Lower lobe of right lung (tissue), 2 donors: Measurements from ENCODE around the gene ZNF558. TPM values are rescaled to one million over a fixed set of nuclear protein-coding genes. Genes with fewer than 3 reads are reported as not detected.

Source experiments
- ATAC-seq, 2 donors: fragments of 200-7000 bp; cut with Tn5 transposase; one replicate each; pipeline ENCODE4 v1.9.1; 2020 to 2022; ENCODE audit warnings: mild to moderate bottlenecking in 2 of 2, moderate library complexity in 2 of 2
- DNase-seq: peaks from one replicate; pipeline ENCODE4 v3.0.0-alpha.2; 2020
- H3K27ac ChIP-seq: fragments of 200-600 bp; one replicate; pipeline ENCODE4 v1.8.0; 2022
- H3K27me3 ChIP-seq: fragments of 200-600 bp; one replicate; pipeline ENCODE4 v1.8.0; 2022; ENCODE audit warnings: low read depth
- H3K36me3 ChIP-seq: fragments of 200-600 bp; one replicate; pipeline ENCODE4 v1.8.0; 2022; ENCODE audit warnings: mild to moderate bottlenecking
- H3K4me1 ChIP-seq: fragments of 200-600 bp; one replicate; pipeline ENCODE4 v1.8.0; 2022
- H3K4me3 ChIP-seq: fragments of 200-600 bp; one replicate; pipeline ENCODE4 v1.8.0; 2022; ENCODE audit warnings: mild to moderate bottlenecking
- H3K9me3 ChIP-seq: fragments of 200-600 bp; one replicate; pipeline ENCODE4 v1.8.0; 2022
- intact Hi-C: fragments of 100-400 bp; cut with DNase I; formaldehyde crosslinking; loops from one replicate; pipeline ENCODE4 v1.11.0; 2022
- total RNA-seq: library from RNA; stranded (reverse); fragmentation: NEBNext Ultra II Directional; extraction: Animal tissue kit (Norgen Biotek cat#: 25700); gene quantifications from one replicate; pipeline ENCODE4 v1.2.1, GENCODE V29; 2021
- TF ChIP-seq, protein P1 (sequence below): fragments of 200-600 bp; IDR thresholded peaks from one replicate; pipeline ENCODE4 v1.8.0; 2022; ENCODE audit warnings: antibody characterized with exemption, mild to moderate bottlenecking
- donor health status: DM: no; HTN: yes; CAD: no; lungs with severe emphysema.

ZNF558 gene
- total RNA-seq, 1 donor from 2014 or later, result 23.1 TPM

DNA sequence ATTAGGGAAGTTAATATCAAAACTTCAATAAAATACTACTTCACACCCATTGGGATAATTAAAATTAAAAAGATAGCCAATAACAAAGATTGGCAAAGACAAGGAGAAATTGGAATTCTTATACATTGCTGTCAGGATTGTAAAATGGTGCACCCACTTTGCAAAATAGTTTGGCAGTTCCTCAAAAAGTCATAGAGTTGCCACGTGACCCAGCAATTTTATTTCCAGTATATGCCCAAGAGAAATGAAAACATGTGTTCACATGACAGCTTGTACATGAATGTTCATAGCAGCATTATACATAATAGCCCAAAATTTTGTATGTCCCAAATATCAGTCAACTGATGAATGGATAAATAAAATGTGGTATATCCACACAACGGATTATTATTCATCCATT, 3.3 kb upstream of the ZNF558 start:
- Histone ChIP-seq H3K27me3 (no peaks in the 10 kb centered on the region), H3K4me1 (peaks cover 9% of the 10 kb centered on the region), H3K4me3 (no peak overlapping the region), H3K27ac (no peak overlapping the region), H3K9me3 (no peaks in the 10 kb centered on the region), H3K36me3 (no peaks in the 10 kb centered on the region)
- ATAC-seq (no peak), DNase-seq (no peak)
- TF ChIP-seq, protein P1, sequence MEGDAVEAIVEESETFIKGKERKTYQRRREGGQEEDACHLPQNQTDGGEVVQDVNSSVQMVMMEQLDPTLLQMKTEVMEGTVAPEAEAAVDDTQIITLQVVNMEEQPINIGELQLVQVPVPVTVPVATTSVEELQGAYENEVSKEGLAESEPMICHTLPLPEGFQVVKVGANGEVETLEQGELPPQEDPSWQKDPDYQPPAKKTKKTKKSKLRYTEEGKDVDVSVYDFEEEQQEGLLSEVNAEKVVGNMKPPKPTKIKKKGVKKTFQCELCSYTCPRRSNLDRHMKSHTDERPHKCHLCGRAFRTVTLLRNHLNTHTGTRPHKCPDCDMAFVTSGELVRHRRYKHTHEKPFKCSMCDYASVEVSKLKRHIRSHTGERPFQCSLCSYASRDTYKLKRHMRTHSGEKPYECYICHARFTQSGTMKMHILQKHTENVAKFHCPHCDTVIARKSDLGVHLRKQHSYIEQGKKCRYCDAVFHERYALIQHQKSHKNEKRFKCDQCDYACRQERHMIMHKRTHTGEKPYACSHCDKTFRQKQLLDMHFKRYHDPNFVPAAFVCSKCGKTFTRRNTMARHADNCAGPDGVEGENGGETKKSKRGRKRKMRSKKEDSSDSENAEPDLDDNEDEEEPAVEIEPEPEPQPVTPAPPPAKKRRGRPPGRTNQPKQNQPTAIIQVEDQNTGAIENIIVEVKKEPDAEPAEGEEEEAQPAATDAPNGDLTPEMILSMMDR, result no peak
- intact Hi-C loops, result no loop called here

DNA sequence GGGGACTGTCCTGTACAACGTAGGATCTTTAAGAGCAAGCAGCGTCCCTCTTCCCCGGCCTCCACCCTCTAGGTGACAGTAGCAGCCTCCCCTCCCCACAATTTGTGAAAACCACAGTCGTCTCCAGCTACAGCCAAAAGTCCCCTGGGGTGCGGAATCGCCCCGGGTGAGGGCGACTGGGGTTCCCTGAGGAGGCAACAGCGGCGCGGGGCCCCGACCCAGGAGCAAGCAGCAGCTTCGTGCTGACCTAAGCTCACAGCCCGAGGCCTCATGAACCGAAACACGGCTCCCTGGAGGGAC, 322 bp downstream of the ZNF558 start:
- Histone ChIP-seq H3K4me3 (peak overlapping the region; percentile 93), H3K27ac (peak overlapping the region; percentile 96), H3K9me3 (no peaks in the 10 kb centered on the region), H3K27me3 (no peaks in the 10 kb centered on the region), H3K4me1 (peaks cover 9% of the 10 kb centered on the region), H3K36me3 (peaks cover 7% of the 10 kb centered on the region)
- TF ChIP-seq, protein P1, result no peak
- intact Hi-C loops, result no loop called here
- peak; percentile 18 to 49 for ATAC-seq
- no peak for DNase-seq

DNA sequence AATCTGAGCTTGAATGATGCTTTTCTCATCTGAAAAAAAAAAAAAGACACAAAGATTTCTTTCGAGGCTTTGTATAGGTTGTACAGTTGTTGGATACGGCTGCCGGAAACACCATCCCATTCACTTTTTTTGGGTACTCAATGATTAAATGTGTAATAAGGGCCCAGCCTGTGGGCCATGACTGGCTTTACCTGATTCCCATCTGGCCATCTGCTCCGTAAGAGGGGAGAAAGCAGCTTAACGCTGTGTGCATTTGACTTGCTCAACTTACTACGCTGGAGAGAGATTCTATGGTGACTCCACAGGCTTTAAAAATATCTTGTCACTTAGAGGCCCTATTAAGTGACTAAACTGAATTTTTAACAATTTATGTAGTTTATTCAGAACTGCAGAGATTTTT, 731 bp downstream of the ZNF558 start:
- H3K9me3 ChIP-seq, result no peaks in the 10 kb centered on the region
- no peak for DNase-seq
- TF ChIP-seq, protein P1, result no peak
- peak overlapping the region; percentile 93 for H3K4me3 ChIP-seq
- no peaks in the 10 kb centered on the region for H3K27me3 ChIP-seq
- H3K27ac ChIP-seq, result peak overlapping the region; percentile 96
- peaks cover 9% of the 10 kb centered on the region for H3K4me1 ChIP-seq
- no peak for ATAC-seq
- intact Hi-C loops, result no loop called here
- H3K36me3 ChIP-seq, result peaks cover 7% of the 10 kb centered on the region

DNA sequence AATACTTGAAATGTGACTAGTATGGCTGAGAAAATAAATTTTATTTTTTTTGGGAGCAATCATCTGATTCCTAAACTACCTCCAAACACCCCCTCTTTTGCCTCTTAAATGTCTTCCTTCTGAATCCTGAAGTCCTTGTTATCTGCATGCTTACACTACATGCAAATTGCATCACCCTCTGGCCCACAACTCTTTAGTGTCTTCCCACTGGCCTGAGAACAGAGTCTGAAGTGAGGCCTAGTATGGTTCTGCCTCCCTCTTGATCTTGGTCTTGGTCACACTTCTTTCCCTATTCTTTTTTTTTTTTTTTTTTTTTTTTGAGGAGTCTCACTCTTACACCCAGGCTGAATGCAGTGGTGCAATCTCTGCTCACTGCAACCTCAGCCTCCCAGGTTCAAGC, 4.8 kb downstream of the ZNF558 start:
- Histone ChIP-seq H3K27ac (no peak overlapping the region), H3K36me3 (peaks cover 30% of the 10 kb centered on the region), H3K9me3 (no peaks in the 10 kb centered on the region), H3K4me1 (peaks cover 9% of the 10 kb centered on the region), H3K4me3 (no peak overlapping the region), H3K27me3 (no peaks in the 10 kb centered on the region)
- DNase-seq (no peak), ATAC-seq (no peak)
- TF ChIP-seq, protein P1, result no peak
- intact Hi-C loops, result no loop called here

DNA sequence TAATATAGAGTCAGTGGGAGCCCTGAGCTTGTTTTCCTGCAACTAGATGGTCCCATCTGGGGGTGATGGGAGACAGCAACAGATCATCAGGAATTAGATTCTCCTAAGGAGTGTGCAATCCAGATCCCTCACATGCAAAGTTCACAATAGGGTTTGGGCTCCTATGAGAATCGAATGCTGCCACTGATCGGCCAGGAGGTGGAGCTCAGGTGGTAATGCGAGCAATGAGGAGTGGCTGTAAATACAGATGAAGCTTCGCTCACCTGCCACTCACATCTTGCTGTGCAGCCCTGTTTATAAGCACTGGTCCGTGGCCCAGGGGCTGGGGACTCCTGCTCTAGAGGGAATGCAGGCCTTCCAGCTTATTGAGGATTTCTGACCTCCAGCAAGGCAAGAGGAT, 5.7 kb downstream of the ZNF558 start:
- intact Hi-C loops, result no loop called here
- H3K27ac ChIP-seq, result no peak overlapping the region
- H3K36me3 ChIP-seq, result peaks cover 39% of the 10 kb centered on the region
- H3K9me3 ChIP-seq, result no peaks in the 10 kb centered on the region
- H3K4me1 ChIP-seq, result peaks cover 6% of the 10 kb centered on the region
- no peaks in the 10 kb centered on the region for H3K27me3 ChIP-seq
- DNase-seq (no peak), ATAC-seq (no peak)
- TF ChIP-seq, protein P1, result no peak
- H3K4me3 ChIP-seq, result no peak overlapping the region

DNA sequence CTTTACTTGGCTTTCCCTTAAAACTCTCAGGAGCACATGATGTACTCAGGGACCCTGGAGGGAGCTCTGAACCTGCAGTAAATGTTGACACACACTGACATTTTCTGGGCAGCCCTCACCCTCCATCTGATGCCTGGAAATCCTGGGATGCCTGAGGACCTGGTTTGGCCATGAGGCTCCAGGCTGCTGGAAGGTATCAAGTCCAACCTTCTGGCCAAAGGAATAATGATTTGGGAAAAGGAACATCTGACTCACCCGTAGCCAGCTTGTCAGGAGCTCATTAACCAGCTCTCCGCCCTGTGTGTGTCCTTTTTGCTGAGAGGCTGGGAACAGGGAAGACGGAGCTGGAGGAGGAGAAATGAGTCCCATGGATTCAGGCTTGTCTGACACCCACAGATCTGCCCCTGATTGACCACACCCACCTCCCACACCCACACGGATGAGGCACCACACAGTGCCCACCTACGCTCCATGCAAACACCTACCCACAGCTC, 10.3 kb downstream of the ZNF558 start:
- TF ChIP-seq, protein P1, result no peak
- peaks cover 38% of the 10 kb centered on the region for H3K9me3 ChIP-seq
- H3K4me1 ChIP-seq, result no peaks in the 10 kb centered on the region
- H3K36me3 ChIP-seq, result peaks cover 78% of the 10 kb centered on the region
- H3K27me3 ChIP-seq, result no peaks in the 10 kb centered on the region
- ATAC-seq (no peak), DNase-seq (no peak)
- intact Hi-C loops, result no loop called here
- no peak overlapping the region for H3K4me3 ChIP-seq
- H3K27ac ChIP-seq, result no peak overlapping the region
